UCSD-AML1 (cell line): ENCODE results near the gene PCK1.

Experiments
- DNase-seq: peaks from one replicate; lab custom pipeline; 2025; ENCODE audit not compliant: unreplicated experiment; lab: John Stamatoyannopoulos, UW

The PCK1 gene

DNA sequence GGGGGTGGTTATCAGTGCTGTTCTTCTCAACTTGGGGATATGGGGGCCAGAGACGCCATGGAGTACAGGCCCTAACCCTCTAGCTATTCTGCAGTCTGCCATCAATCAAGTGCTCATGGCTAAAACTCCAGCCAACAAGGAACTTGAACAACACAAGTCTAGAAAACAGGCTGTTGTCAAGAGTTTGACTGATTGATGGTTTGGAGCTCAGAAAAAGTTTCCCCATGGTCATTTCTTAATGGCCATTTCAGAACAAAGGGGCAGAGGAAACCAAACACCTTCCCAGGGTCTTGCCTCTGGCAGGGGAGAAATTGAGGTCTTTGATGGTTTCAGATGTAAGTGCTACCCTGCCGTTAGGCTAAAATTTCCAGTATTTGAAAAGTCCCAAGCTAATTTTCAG lies 15.1 kb downstream of the PCK1 start:
- DNase-seq: no peak

DNA sequence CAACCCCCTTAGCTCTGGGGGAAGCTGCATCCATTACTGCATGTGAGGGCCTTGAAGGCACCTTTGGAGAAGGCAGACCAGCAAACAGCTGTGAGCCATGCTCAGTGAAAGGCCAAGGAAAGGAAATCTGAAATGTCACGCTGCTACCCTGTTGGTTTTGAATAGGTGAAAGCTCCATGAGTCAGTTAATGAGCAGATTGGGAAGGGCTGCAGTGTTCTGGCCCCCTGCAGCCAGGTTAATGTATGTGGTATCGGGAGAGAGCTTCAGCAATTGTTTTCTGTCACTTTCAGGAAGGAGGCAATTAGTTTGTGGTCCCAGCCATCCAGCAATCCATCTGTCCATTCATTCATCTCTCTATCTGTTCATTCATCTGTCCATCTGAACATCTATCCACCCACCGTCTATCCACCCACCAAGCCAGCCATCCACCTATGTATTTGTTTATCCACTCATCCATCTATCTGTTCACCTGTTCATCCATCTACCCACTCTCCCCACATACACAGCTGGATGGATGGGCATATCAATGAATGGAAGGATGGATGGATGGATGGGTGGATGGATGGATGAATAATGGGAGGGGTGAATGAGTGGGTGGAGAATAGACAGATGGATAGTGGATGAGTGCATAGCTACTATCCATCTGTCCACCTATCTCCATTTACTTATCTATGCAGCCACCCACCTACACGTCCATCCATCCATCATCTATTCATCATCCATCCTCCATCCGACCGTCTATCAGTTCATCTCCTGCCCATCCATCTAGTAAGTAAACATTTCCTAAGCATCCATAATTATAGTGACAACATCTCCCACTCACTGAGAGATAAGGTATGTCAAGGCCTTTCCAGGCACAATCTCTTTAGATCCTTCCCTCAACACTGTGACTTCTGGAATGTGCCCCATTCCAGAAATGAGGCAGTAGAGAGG lies 16.0 kb downstream of the PCK1 start:
- DNase-seq: no peak

DNA sequence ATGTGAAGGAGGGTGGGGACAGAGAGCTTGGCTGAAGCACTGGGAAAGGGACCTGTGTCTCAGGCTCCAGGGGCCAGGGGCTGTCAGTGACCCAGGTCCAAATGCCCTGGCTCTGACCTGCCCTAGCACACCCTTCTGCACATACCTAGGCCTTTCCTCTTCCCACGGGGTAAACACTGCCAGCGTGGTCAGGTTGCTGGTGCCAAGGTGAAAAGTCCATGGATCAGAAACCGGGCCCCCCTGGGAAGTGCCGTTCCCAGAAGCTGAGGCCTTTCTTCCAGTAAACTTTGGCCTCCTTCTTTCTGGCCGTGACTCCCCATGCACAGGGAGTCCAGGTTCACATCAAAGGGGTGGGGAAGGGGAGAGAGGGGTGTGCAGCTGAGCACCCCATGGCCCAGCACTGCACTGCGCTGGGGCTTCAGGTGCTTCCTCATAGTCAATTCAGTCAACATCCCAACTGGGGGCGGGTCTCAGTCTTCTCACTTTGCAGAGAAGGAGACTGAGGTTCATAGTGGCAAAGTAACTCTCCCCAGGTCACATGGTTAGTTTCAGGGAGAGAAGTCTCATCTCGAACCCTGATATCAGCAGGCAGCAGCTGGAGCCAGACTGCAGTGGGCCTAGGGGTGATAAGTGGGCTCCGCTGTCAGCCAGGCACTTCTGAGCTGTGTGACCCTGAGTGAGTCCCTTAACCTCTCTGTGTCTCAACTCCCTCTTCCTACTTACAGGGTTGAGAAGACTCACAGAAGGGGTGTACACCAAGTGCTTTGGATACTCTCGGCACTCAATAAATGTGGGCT lies 17.0 kb downstream of the PCK1 start:
- DNase-seq: no peak

DNA sequence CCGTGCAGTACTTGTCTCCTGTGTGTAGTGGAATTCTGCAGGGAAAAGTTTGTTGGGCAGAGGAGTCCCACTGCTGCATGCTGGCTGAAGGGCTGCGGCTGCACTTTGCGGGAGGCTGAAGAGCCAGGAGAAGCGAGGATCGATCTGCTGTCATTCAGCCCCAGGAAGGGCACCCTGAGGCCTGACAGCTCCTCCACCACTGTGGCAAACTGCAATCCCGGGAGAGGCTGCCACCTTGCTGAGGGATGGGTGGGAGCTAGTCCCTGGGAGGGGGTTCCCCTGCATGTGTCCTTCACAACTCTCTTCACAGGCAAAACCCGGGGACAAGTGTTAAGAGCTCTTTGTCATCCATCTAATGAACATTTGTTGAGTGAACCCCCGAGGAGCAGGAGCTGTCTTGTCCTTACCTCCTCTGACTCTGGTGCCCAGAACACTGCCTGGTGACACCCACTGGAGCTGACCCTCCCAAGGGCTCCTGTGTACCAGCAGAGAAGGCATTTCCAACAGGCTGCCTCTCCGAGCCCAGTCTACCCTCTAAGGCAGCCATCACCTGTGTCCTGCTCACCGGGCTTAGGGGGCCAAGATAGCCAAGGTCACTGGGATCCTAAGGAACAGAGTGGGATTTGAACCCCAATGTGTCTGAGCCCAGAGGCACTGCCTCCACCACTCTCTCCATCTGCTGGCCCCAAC lies 17.7 kb downstream of the PCK1 start:
- DNase-seq: no peak

DNA sequence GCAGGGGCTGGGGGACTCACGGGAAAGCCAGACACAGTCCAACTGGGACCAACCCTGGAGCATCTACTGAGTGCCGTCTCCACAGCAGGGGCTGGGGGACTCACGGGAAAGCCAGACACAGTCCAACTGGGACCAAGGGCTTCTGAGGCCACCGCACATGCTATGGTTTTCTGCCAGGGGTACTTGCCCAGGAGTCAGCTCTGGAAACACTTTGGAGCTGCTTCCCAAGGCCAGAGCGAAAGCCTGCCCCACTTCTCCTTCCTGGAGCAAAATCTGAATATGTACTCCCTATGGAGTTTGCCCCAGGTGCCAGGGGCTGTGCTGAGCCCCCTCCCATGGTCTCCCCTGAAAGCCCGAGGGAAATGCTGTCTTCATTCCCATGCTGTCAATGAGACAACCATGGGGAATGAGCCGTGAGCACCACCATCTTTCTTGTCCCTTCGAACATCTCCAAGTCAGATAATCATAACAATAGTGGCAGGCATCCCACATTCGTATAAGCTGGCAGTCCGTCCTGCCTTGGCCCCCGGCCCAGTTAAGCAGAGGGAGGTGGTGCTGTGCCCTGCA lies 18.5 kb downstream of the PCK1 start:
- DNase-seq: no peak

DNA sequence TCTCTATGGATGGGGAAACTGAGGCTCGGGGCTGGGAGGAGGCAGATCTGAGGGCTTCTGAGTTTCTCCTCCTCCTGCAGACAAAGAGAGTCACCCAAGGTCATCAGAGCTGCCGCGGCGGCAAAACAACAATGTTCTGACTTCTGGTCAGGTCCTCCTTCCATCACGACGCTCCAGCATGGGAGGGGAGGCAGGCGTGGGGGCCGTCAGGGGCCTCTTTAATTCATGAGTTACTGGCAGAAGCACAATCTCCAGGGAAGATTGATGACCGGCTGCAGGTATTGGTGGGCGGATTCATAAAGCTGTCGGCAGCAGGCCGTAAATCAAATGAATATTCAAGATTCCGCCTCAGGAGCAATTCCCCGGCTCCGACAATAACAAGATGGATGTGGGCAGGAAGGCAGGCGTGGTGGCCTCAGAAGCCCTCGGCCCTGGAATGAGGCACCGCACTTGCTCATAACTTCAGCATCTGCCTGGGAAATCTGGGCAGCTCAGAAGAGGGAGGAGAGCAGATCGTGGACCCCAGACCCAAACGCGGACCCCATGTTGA lies 19.1 kb downstream of the PCK1 start:
- DNase-seq: no peak

DNA sequence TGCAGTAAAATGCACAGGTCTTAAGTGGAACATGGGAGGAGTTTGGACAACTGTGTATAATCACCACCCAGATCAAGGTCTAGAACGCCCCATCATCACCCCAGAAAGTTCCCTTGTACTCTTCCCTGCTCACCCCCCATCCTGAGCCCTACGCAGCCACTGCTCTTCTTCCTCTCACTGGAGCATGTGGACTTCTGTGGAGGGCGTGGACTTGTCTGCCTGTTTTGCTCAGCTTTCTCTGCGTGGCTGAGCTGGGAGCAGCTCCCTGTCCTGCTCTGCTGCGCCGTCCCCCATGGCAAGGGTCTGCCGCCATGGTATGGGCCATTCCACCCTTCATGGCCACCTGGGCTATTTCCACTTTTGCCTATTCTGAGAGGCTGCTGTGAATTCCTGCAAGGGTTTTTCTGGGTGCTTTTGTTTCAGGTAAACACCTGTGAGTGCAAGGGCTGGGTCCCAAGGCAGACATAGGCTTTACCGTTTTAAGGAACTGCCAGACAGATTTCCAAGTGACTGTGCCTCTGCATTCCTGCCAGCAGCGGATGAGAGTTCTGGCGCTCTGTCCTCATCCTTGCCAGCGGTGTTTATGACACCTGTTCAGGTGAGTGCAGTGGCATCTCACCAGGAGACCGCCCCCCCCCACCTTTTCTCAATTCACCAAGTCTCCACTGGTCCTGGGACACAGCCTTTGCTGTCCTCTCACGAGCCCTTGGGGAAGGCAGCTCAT lies 19.7 kb downstream of the PCK1 start:
- no peak for DNase-seq

DNA sequence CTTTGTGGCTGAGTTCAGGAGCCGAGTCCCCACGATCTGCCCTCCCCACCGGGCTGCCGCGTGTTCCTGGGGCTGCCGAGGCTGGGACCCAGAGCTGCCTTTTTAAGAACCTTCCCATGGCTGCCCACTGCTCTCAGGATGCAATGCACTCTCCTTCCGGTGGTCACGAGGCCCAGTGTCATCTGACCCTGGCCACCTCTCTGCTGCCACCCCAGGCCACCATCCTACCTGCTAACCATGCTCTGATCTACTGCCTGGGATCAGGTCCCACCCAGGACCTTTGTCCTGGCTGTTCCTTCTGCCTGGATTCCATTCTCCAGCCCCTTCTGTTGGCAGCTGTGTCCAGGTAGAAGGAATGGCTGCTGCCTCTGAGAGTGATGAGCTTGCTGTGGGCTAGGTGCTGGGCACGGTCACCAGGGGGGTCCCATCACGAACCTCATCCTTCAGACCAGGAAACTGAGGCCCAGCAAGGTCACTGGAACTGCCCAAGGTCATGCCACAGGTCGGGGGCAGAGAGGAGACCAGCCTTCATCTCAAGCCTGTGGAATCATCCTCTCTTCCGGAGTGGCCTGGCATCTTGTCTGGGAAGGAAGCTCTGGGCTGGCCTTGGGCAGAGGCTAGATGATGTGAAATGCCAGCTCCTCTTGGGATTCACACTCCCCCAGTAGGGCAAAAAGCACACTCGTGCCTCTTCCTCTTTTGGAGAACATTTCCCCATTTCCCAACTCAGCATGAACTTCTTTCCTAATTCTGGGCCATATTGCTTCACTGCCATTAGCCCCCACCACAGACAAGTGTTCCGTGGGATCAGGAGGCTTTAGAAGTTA lies 20.5 kb downstream of the PCK1 start:
- no peak for DNase-seq

DNA sequence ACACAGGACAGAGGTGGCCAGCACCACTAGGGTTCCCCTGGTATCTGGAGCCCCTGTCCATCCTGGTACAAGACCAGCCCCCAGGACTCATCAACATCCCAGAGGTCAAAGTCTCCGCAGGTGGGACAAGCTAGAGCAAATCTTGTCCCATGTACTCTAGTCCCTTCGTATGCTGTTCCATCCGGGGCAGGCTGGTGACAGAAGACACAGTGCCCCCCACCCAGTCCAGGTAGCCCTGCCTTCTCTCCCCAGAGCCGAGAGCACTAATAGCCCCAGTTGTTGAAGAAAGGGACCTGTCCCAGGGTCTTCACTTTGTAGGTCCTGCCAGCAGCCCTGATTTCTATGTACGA lies 21.1 kb downstream of the PCK1 start:
- no peak for DNase-seq

DNA sequence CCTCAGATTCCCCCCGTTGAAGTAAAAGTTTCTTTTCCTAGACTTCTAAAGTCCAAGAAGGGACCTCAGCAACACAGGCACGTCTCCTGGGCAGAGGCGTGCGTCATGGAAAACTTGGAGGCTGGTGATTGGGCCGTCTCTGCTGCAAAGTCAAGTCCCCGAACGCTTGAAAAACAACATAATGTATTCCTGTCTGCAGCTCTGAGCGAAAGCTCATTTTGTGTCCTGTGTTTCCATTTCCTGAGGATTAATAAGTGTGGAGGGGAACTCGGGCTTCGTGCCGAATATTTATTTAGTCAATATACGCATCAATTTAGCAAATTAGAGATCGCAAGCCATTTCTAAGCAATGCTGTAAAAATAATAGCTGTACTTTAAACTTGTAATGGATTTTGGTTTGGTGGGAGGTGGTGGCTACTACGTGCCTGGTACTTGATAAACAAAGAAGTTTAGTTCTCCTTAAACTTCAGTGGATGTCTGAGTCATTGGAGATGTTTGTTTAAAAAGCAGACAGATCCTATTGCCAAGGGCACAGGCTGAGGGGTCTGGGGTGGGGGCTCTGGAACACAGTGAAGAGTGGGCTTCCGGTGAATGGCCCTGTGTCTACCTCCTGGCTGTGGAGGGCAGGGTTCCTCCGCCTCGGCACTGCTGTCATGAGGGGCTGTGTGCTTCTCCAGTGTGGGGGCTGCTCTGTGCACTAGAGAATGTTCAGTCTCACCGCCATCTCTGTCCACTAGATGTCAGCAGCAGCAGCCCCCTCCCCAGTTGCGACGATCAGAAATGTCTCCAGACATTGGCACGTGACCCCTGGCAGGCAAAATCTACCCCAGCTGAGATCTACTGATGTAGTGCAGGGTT lies 21.8 kb downstream of the PCK1 start:
- no peak for DNase-seq

DNA sequence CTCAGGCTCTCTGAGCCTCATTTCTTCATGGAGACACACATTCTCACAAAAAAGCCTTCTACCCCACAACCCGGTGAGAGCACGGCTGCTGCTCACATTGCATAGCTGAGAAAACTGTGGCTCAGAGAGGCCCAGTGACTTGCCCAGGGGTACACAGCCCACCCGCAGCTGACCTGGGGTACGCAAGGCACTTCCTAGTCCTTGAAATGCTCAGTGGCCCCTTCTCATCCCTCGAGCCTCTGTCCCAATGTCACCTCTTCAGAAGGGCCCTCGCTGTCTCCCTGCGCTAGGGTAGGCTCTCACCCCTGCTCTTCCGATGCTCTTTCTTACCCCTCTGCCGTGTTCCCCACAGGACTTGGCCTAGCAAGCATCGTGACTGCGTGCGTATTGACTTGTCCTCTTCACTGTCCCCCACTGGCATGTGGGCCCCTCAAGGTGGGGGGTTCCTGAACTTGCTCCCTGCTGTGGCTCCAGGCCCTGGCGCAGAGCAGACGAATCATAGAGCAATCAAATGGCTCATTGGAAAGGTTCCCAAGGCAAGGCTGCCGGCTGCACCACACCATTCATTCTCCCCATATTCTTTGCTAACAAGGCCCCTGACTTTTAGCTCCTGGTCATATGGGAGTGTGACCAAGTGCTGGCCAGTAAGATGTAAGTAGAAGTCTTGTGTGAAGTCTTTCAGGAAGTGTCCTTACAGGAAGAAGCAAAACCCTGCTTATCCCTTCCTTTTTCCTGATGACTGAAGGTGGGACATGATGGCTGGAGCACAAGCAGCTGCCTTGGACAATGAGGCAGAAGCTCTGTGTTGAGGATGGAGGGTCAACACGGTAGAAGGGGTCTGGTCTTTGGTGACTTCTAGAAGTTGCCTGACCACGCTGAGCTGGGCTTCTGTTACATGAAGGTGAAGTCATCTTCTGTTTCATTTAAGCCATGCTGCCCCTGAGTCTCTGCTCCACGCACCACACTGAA lies 22.7 kb downstream of the PCK1 start:
- no peak for DNase-seq

DNA sequence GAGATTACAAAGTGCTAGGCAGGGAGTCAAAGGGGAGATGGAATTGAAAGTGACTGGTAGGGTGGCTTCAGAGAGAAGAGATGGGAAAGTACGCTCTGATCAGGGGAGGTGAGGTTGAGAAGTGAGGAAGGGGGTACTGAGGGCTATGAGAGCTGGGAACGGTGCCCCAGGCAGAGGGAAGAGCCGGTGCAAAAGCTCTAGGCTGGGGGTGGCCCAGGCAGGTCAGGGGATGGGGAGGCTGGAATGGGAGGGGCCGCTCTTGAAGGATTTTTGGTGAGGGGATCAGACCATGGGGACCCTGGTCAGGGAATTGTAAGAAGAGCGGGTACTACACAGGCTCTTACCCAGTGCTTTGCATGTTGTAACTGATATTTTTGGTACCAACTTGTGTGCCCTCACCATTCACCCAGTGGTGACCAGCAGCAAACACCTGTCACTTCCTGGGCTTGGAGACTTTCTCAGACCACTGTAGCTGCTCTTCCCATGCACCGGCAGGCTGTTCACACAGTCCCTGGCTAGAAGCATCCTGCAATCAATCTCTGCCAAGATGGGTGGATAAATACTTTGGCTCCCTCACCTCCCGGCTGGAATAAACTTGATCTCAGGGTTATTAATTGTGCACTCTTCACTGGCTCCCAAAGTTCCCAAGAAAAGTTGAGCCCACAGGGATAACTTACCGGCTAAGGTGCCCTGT lies 24.0 kb downstream of the PCK1 start:
- no peak for DNase-seq

DNA sequence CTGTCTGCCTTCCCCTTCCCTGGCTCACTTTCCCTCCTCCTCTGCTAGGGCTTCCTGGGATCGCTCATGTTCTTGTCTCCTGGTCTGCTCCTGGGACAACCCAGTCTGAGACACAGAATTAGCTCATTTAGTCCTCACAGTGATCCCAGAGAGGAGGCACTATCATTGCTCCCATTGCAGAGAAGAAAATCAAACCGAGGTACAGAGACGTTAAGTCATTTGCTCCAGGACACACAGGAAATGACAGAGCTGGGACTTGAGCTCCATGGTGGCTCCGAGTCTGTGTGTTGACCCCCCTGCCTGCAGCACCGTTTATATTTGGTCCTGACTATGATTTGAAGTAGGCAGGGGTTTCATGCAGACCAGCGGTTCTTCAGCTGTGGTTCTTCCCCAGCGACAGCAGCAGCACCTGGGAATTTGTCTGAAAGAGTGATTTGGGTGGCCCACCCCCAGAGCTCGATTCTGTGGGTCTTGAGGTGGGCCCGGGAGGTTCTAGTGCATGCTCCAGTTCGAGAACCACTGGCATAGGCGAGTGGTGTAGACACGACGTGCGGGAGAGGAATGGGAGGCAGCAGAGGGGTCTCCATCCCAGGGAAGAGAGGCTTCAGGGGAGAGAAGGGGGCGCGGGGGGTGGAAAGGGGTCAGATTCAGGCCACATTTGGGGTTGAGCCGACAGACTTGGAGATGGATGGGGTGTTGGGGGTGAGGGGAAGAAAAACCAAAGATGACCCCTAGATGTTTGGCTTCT lies 24.7 kb downstream of the PCK1 start:
- DNase-seq: no peak

DNA sequence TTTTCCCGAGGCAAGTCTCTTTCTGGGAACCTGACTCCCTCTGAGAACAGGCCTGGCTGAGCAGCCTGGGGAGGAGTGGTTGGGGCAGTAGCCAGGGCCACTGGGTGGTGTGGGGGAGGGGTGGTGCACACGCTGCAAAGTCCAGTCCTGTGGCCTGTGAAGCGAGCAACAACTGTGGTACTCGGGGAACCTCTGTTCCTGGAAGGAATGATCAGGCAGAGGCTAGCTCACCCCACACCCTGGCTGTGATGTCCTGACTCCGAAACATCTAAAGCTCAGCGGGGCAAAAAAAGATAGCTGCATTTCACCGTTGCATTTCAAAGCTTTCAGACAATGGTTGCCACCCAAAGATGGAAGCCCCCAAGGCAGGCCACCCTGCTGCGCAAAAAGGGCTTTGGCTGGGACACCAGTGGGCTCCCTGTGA lies 25.5 kb downstream of the PCK1 start:
- no peak for DNase-seq

DNA sequence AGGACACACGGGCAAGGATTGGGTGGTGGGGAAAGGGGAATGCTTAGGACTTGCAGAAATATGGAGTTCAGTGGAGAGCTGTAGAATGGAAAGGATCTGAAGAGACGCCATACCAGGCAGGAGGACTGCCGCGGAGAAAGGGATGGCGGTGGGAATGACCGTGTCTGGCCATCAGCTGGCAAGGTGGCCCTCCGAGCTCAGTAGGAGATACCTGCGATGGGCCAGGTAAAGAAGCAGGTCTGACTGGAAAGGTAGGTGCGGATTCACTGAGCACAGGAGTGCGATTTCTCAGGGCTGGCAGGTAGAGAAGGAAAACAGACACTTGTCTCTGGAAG lies 26.0 kb downstream of the PCK1 start:
- no peak for DNase-seq

DNA sequence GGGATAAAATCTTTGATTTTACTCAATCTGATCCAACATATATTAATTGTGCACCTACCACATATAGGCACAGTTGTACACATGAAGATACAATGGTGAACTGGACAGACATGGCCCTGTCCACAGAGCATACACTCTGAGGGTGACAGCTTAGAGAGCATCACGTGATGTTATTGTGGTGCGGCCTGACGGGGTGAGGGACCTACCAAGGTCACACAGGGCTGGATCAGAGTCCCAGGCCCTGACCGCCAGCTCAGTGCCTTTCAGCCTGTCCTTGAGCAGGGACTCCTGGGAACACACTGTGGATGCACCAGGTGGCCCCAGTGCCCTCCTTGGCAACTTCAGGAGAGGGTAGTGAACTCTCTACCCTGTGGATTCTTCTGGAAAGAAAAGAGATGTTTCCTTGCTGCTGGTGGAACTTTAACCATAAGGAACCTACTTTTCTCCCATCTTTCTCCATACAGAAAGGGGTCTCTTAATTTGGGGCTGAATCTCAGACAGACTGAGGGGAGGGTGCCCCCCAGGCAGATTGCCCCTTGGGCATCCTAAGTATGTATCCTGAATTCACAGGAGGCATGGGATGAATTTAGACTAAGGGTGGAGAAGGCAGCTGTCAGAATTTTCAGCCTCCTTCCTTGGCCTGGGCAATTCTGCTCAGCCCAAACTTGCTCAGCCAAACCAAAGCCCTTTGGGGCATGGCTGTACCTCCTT lies 26.5 kb downstream of the PCK1 start:
- DNase-seq: no peak
